ENCODE results near the gene STYK1.

STYK1 gene

GRCh38 chr12:10700581-10700980 is 26.7 kb upstream of the STYK1 start:
- Histone ChIP-seq H2AK5ac (ENCODE audit: low read length) (no peak overlapping the region), H3K4me1 (ENCODE audit: control insufficient read depth in 1 of 2, insufficient read depth in 2 of 2, low read length in 2 of 2) (no peaks in the 10 kb centered on the region), H2BK120ac (ENCODE audit: insufficient read depth, low read length, poor library complexity) (no peak overlapping the region), H4K12ac (ENCODE audit: low read depth, low read length) (no peak overlapping the region), H3K4ac (ENCODE audit: low read depth, low read length) (no peak overlapping the region), H3K9ac (ENCODE audit: low read length) (no peak overlapping the region), H2BK5ac (ENCODE audit: low read depth, low read length, poor library complexity) (no peak overlapping the region), H3K23ac (ENCODE audit: low read length) (no peak overlapping the region), H4K8ac (ENCODE audit: low read depth, low read length) (no peak overlapping the region), H3K27ac (ENCODE audit: low read depth, low read length) (no peak overlapping the region), H3K27me3 (ENCODE audit: insufficient read depth, low read length) (no peaks in the 10 kb centered on the region), H2AFZ (ENCODE audit: insufficient read depth, low read length, poor library complexity) (no peak overlapping the region), H3K18ac (ENCODE audit: low read length) (no peak overlapping the region), H3K79me1 (ENCODE audit: low read length) (no peaks in the 10 kb centered on the region), H3K4me2 (ENCODE audit: low read length) (no peak overlapping the region), H3K4me3 (ENCODE audit: low read depth, low read length) (no peak overlapping the region), H3K9me3 (ENCODE audit: insufficient read depth, low read depth, low read length) (no peaks in the 10 kb centered on the region), H3K36me3 (ENCODE audit: control insufficient read depth in 1 of 2, insufficient read depth in 2 of 2, low read length in 2 of 2) (peaks cover 8 to 16% of the 10 kb centered on the region in 2 experiments), H3K79me2 (ENCODE audit: control insufficient read depth, insufficient read depth, low read length, poor library complexity) (no peaks in the 10 kb centered on the region), H4K91ac (ENCODE audit: low read depth, low read length) (no peak overlapping the region), H2BK12ac (ENCODE audit: low read length) (no peak overlapping the region), H3K14ac (ENCODE audit: low read length) (no peak overlapping the region)
- no peak for DNase-seq
- no CpG with 5 or more reads among the region's 3 CpGs for WGBS (ENCODE audit: extremely low coverage, insufficient coverage, insufficient read length)

GRCh38 chr12:10697862-10698261 is 24.0 kb upstream of the STYK1 start:
- Histone ChIP-seq H3K4me1 (ENCODE audit: control insufficient read depth in 1 of 2, insufficient read depth in 2 of 2, low read length in 2 of 2) (no peaks in the 10 kb centered on the region), H3K4ac (ENCODE audit: low read depth, low read length) (no peak overlapping the region), H4K8ac (ENCODE audit: low read depth, low read length) (no peak overlapping the region), H2BK120ac (ENCODE audit: insufficient read depth, low read length, poor library complexity) (no peak overlapping the region), H3K18ac (ENCODE audit: low read length) (no peak overlapping the region), H3K4me2 (ENCODE audit: low read length) (no peak overlapping the region), H3K27me3 (ENCODE audit: insufficient read depth, low read length) (no peaks in the 10 kb centered on the region), H4K12ac (ENCODE audit: low read depth, low read length) (no peak overlapping the region), H3K79me2 (ENCODE audit: control insufficient read depth, insufficient read depth, low read length, poor library complexity) (no peaks in the 10 kb centered on the region), H3K9ac (ENCODE audit: low read length) (no peak overlapping the region), H3K36me3 (ENCODE audit: control insufficient read depth in 1 of 2, insufficient read depth in 2 of 2, low read length in 2 of 2) (peaks cover 5 to 12% of the 10 kb centered on the region in 2 experiments), H3K79me1 (ENCODE audit: low read length) (no peaks in the 10 kb centered on the region), H3K9me3 (ENCODE audit: insufficient read depth, low read depth, low read length) (no peaks in the 10 kb centered on the region), H2BK5ac (ENCODE audit: low read depth, low read length, poor library complexity) (no peak overlapping the region), H3K4me3 (ENCODE audit: low read depth, low read length) (no peak overlapping the region), H3K23ac (ENCODE audit: low read length) (no peak overlapping the region), H3K27ac (ENCODE audit: low read depth, low read length) (no peak overlapping the region), H3K14ac (ENCODE audit: low read length) (no peak overlapping the region), H2BK12ac (ENCODE audit: low read length) (no peak overlapping the region), H2AK5ac (ENCODE audit: low read length) (no peak overlapping the region), H4K91ac (ENCODE audit: low read depth, low read length) (no peak overlapping the region), H2AFZ (ENCODE audit: insufficient read depth, low read length, poor library complexity) (no peak overlapping the region)
- no peak for DNase-seq
- WGBS (ENCODE audit: extremely low coverage, insufficient coverage, insufficient read length) = no CpG with 5 or more reads among the region's 1 CpG

GRCh38 chr12:10697156-10697555 is 23.3 kb upstream of the STYK1 start:
- no peaks in the 10 kb centered on the region for H3K27me3 ChIP-seq (ENCODE audit: insufficient read depth, low read length)
- H3K4me1 ChIP-seq (ENCODE audit: control insufficient read depth in 1 of 2, insufficient read depth in 2 of 2, low read length in 2 of 2) = no peaks in the 10 kb centered on the region
- H4K8ac ChIP-seq (ENCODE audit: low read depth, low read length) = no peak overlapping the region
- H3K36me3 ChIP-seq (ENCODE audit: control insufficient read depth in 1 of 2, insufficient read depth in 2 of 2, low read length in 2 of 2) = peaks cover 5 to 10% of the 10 kb centered on the region in 2 experiments
- no peak overlapping the region for H2BK5ac ChIP-seq (ENCODE audit: low read depth, low read length, poor library complexity)
- H3K9me3 ChIP-seq (ENCODE audit: insufficient read depth, low read depth, low read length) = no peaks in the 10 kb centered on the region
- no peak overlapping the region for H3K23ac ChIP-seq (ENCODE audit: low read length)
- H3K18ac ChIP-seq (ENCODE audit: low read length) = no peak overlapping the region
- no peak overlapping the region for H2AFZ ChIP-seq (ENCODE audit: insufficient read depth, low read length, poor library complexity)
- H3K4me3 ChIP-seq (ENCODE audit: low read depth, low read length) = no peak overlapping the region
- no peaks in the 10 kb centered on the region for H3K79me1 ChIP-seq (ENCODE audit: low read length)
- no peak overlapping the region for H3K9ac ChIP-seq (ENCODE audit: low read length)
- H4K12ac ChIP-seq (ENCODE audit: low read depth, low read length) = no peak overlapping the region
- no peak overlapping the region for H3K4ac ChIP-seq (ENCODE audit: low read depth, low read length)
- no CpG with 5 or more reads among the region's 2 CpGs for WGBS (ENCODE audit: extremely low coverage, insufficient coverage, insufficient read length)
- H3K79me2 ChIP-seq (ENCODE audit: control insufficient read depth, insufficient read depth, low read length, poor library complexity) = no peaks in the 10 kb centered on the region
- no peak overlapping the region for H4K91ac ChIP-seq (ENCODE audit: low read depth, low read length)
- no peak overlapping the region for H2BK12ac ChIP-seq (ENCODE audit: low read length)
- H3K4me2 ChIP-seq (ENCODE audit: low read length) = no peak overlapping the region
- H2BK120ac ChIP-seq (ENCODE audit: insufficient read depth, low read length, poor library complexity) = no peak overlapping the region
- no peak overlapping the region for H3K14ac ChIP-seq (ENCODE audit: low read length)
- H3K27ac ChIP-seq (ENCODE audit: low read depth, low read length) = no peak overlapping the region
- DNase-seq = no peak
- no peak overlapping the region for H2AK5ac ChIP-seq (ENCODE audit: low read length)

- no peak overlapping the region for H2BK5ac ChIP-seq (ENCODE audit: low read depth, low read length, poor library complexity)
- H3K27me3 ChIP-seq (ENCODE audit: insufficient read depth, low read length) = no peaks in the 10 kb centered on the region
- H2AK5ac ChIP-seq (ENCODE audit: low read length) = no peak overlapping the region
- no peak overlapping the region for H4K12ac ChIP-seq (ENCODE audit: low read depth, low read length)
- no peak for DNase-seq
- H3K9me3 ChIP-seq (ENCODE audit: insufficient read depth, low read depth, low read length) = no peaks in the 10 kb centered on the region
- H3K36me3 ChIP-seq (ENCODE audit: control insufficient read depth in 1 of 2, insufficient read depth in 2 of 2, low read length in 2 of 2) = no peaks in the 10 kb centered on the region
- no peak overlapping the region for H3K4ac ChIP-seq (ENCODE audit: low read depth, low read length)
- H3K79me1 ChIP-seq (ENCODE audit: low read length) = no peaks in the 10 kb centered on the region
- no peak overlapping the region for H2AFZ ChIP-seq (ENCODE audit: insufficient read depth, low read length, poor library complexity)
- peak overlapping the region; percentile 37 for H3K23ac ChIP-seq (ENCODE audit: low read length)
- no peak overlapping the region for H4K8ac ChIP-seq (ENCODE audit: low read depth, low read length)
- no peak overlapping the region for H2BK12ac ChIP-seq (ENCODE audit: low read length)
- no peak overlapping the region for H3K18ac ChIP-seq (ENCODE audit: low read length)
- no CpG with 5 or more reads among the region's 2 CpGs for WGBS (ENCODE audit: extremely low coverage, insufficient coverage, insufficient read length)
- H3K4me2 ChIP-seq (ENCODE audit: low read length) = no peak overlapping the region
- H4K91ac ChIP-seq (ENCODE audit: low read depth, low read length) = no peak overlapping the region
- no peaks in the 10 kb centered on the region for H3K4me1 ChIP-seq (ENCODE audit: control insufficient read depth in 1 of 2, insufficient read depth in 2 of 2, low read length in 2 of 2)
- H3K14ac ChIP-seq (ENCODE audit: low read length) = no peak overlapping the region
- no peak overlapping the region for H3K4me3 ChIP-seq (ENCODE audit: low read depth, low read length)
- H3K9ac ChIP-seq (ENCODE audit: low read length) = no peak overlapping the region
- H3K79me2 ChIP-seq (ENCODE audit: control insufficient read depth, insufficient read depth, low read length, poor library complexity) = no peaks in the 10 kb centered on the region
- H3K27ac ChIP-seq (ENCODE audit: low read depth, low read length) = no peak overlapping the region
- no peak overlapping the region for H2BK120ac ChIP-seq (ENCODE audit: insufficient read depth, low read length, poor library complexity)
Observed at GRCh38 chr12:10690906-10691305, 17.1 kb upstream of the STYK1 start.
